ENCODE results near the gene RAD50. TPM values are rescaled to one million over a fixed set of nuclear protein-coding genes. Genes with fewer than 3 reads are reported as not detected.

RAD50 gene
- total and polyA plus RNA-seq, 2 of the 4 experiments (the other 2 are of a cell fraction): 5.2 to 6.2 TPM

DNA sequence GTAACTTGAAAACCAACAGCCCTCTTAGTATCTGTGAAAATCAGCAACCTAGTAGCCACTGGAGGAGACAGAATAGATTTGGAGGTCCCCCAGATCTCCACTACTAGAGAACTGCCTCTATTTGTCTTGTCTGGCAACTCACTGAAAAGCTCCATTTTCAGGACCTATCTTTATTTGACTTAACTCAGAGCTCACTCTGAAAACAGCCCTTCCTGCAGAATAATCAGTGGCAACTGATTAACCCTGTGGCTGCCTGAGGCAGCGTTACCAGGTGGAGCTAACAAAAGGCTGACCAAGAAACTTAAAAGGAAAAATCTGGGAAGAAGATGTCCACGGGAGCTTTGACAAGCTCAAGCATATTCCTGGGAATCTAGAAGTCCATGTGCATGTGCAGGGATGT, 90.7 kb downstream of the RAD50 start:
- dilution Hi-C loops (cut with HindIII; ENCODE audit: low sequenced_read_pairs, unreplicated experiment) (no loop called here), in situ Hi-C loops (cut with MboI; ENCODE audit: low sequenced_read_pairs) (no loop called here), intact Hi-C loops (cut with micrococcal nuclease) (no loop called here)
- Histone ChIP-seq H2BK5ac (ENCODE audit: low read depth, low read length, poor library complexity, severe bottlenecking) (no peak overlapping the region), H3K4me2 (ENCODE audit: low read depth, low read length) (no peak overlapping the region), H3K27me3 (ENCODE audit: control insufficient read depth, insufficient read depth, low read length) (no peaks in the 10 kb centered on the region), H2AK9ac (replicated peaks; ENCODE audit: low read depth, low read length, poor library complexity) (no peak overlapping the region), H3K56ac (ENCODE audit: extremely low read depth, insufficient read depth, low read length) (no peak overlapping the region), H3K9me3 (ENCODE audit: control insufficient read depth, insufficient read depth, low read length) (peaks cover 8% of the 10 kb centered on the region; the same call in 1 of the 2 replicates), H3K4me1 (ENCODE audit: control insufficient read depth, insufficient read depth, low read length) (no peaks in the 10 kb centered on the region), H3K9ac (ENCODE audit: low read depth, low read length) (no peak overlapping the region), H3K27ac (ENCODE audit: insufficient read depth, low read length) (no peak overlapping the region), H3K14ac (replicated peaks; ENCODE audit: low read depth, low read length) (no peak overlapping the region), H2AK5ac (ENCODE audit: low read depth, low read length) (no peak overlapping the region), H2AFZ (replicated peaks; ENCODE audit: low read length, poor library complexity) (no peak overlapping the region), H4K5ac (ENCODE audit: low read depth, low read length) (no peak overlapping the region), H2BK120ac (ENCODE audit: low read depth, low read length) (no peak overlapping the region), H3K23ac (ENCODE audit: low read depth, low read length) (no peak overlapping the region), H2BK20ac (ENCODE audit: low read depth, low read length) (no peak overlapping the region), H4K8ac (ENCODE audit: low read depth in 2 of 2, low read length in 2 of 2) (no peak overlapping the region), H3K4ac (ENCODE audit: low read depth, low read length) (no peak overlapping the region), H3K9me1 (ENCODE audit: insufficient read depth, low read length) (no peaks in the 10 kb centered on the region; the same call in 1 of the 2 replicates), H4K20me1 (ENCODE audit: insufficient read depth, low read length) (no peaks in the 10 kb centered on the region), H2BK15ac (ENCODE audit: low read depth, low read length) (no peak overlapping the region), H3K36me3 (ENCODE audit: control insufficient read depth, insufficient read depth, low read length) (peaks cover 6% of the 10 kb centered on the region), H4K91ac (ENCODE audit: insufficient read depth, low read depth, low read length) (no peak overlapping the region), H3K4me3 (ENCODE audit: insufficient read depth, low read depth, low read length) (no peak overlapping the region), H3K79me1 (ENCODE audit: low read depth in 1 of 2, low read length in 2 of 2) (no peaks in the 10 kb centered on the region), H3K18ac (ENCODE audit: low read depth, low read length) (no peak overlapping the region)
- TF ChIP-seq MXI1 (IDR thresholded peaks at IDR 0.05; ENCODE audit: borderline replicate concordance, low read depth, low read length) (no peak), MAZ (IDR thresholded peaks at IDR 0.05; ENCODE audit: borderline replicate concordance, low read depth, low read length) (no peak)
- no peak for DNase-seq
- CTCF ChIA-PET: no interaction called here
- BruUV-seq (replicated peaks): no TSS peak
- ATAC-seq (ENCODE audit: low read depth): no peak
- WGBS, 2 experiments (ENCODE audit: extremely low coverage in 2 of 2, insufficient read length in 1 of 2): 67% methylated on average over 1 of the region's 2 CpGs; no CpG with 5 or more reads in 1 of the 2 experiments
- POLR2A ChIA-PET (ENCODE audit: unreplicated experiment): no interaction called here

All from IMR-90 (cell line).